Measurements from ENCODE around the gene BICD1.

DNA sequence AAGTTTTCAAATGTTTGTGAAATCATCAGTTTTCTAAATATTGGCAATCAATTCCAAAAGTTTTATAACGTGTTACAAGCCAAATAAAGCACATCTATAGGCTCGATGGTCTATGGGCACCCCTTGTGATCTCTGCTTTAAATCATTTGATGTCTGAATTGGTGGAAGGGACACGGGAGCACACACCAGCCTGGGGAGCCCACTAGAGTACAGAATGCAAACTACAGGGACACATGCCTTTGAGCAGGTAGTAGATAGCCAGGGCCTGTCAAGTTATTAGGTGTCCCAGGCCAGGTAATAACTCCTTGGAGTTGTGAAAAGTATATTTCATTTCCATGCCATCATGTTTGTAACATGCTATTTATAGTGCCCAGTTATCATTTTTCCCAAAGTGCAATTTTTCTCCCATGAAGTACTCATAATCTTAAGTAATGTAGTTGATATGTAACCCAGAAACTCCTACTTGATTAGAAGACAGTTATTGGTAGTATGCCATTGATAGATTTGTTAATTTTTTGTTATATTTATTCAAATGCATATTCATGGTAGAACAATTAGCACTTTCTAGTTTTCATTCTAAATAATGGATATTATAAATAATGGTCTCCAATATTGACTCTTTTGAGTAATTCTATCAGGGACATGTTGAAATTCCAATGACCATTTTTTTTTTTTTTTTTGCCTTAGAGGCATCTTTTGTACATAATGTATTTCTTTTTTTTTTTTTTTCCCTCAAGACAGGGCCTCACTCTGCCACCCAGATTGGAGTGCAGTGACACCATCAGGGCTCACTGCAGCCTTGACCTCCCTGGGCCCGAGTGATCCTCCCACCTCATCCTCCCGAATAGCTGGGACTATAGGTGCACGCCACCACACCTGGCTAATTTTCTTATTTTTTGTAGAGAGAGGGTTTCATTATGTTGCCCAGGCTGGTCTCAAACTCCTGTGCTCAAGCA is 195.8 kb downstream of the BICD1 start:
- TF ChIP-seq, protein P1, sequence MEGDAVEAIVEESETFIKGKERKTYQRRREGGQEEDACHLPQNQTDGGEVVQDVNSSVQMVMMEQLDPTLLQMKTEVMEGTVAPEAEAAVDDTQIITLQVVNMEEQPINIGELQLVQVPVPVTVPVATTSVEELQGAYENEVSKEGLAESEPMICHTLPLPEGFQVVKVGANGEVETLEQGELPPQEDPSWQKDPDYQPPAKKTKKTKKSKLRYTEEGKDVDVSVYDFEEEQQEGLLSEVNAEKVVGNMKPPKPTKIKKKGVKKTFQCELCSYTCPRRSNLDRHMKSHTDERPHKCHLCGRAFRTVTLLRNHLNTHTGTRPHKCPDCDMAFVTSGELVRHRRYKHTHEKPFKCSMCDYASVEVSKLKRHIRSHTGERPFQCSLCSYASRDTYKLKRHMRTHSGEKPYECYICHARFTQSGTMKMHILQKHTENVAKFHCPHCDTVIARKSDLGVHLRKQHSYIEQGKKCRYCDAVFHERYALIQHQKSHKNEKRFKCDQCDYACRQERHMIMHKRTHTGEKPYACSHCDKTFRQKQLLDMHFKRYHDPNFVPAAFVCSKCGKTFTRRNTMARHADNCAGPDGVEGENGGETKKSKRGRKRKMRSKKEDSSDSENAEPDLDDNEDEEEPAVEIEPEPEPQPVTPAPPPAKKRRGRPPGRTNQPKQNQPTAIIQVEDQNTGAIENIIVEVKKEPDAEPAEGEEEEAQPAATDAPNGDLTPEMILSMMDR (conservative IDR thresholded peaks at IDR 0.05) = peak; percentile 74
- no peak for TF ChIP-seq ZFX (IDR thresholded peaks at IDR 0.05)
